PFSK-1 (cell line): Measurements from ENCODE around the gene NEDD9.

ENCODE experiments used
- POLR2AphosphoS5 ChIP-seq: IDR thresholded peaks from 2 replicates; pipeline ENCODE4 v1.6.1; 2012; ENCODE audit warnings: low read depth, mild to moderate bottlenecking, control low read depth, low read length, moderate library complexity
- TAF1 ChIP-seq: IDR thresholded peaks from 2 replicates; pipeline ENCODE4 v1.6.1; 2012; ENCODE audit warnings: low read length, control low read depth, borderline replicate concordance; ENCODE audit not compliant: insufficient read depth

- TF ChIP-seq TAF1 (no peak; the same call in 1 of the 2 replicates), POLR2AphosphoS5 (no peak)
Observed at GRCh38 chr6:11209906-11210305, 22.6 kb downstream of the NEDD9 start.
